Caco-2 (cell line): Measurements from ENCODE around the gene MTX1. TPM values are rescaled to one million over a fixed set of nuclear protein-coding genes. Genes with fewer than 3 reads are reported as not detected.

Experiments used
- BruUV-seq: library from RNA; stranded (reverse); fragments of 400-500 nt; replicated peaks from 2 replicates; lab custom pipeline; 2021; lab: Mats Ljungman, UMichigan
- CTCF ChIA-PET: fragments of 300-600 bp; sonication (Branson Sonifier 250); formaldehyde crosslinking; loops from one replicate; lab custom pipeline; 2022; ENCODE audit warnings: antibody characterized with exemption; lab: Charles Lee
- POLR2A ChIA-PET: fragments of 300-600 bp; sonication (Branson Sonifier 250); formaldehyde crosslinking; loops from one replicate; lab custom pipeline; 2022; ENCODE audit warnings: antibody characterized with exemption; lab: Charles Lee
- DNase-seq, 2 experiments: peaks; one replicate each; pipeline versions ENCODE4 v3.0.0 to v3.0.0-alpha.2; 2020 to 2022
- H3K27me3 ChIP-seq: replicated peaks from 2 replicates; pipeline ENCODE4 v1.6.0; 2011; ENCODE audit warnings: low read length; ENCODE audit not compliant: control insufficient read depth, insufficient read depth
- H3K36me3 ChIP-seq: 2 replicates; pipeline ENCODE4 v1.5.1; 2011; ENCODE audit warnings: low read length; ENCODE audit not compliant: control insufficient read depth, insufficient read depth
- H3K4me1 ChIP-seq: fragments of 250-450 bp; sonication (Bioruptor Pico); 2 replicates; pipeline ENCODE4 v1.5.1; 2020; ENCODE audit warnings: mild to moderate bottlenecking
- H3K4me3 ChIP-seq: 2 replicates; pipeline ENCODE4 v1.5.1; 2011; ENCODE audit warnings: low read depth, mild to moderate bottlenecking, control low read depth, low read length
- H3K9me3 ChIP-seq: fragments of 250-450 bp; sonication (Bioruptor Pico); 2 replicates; pipeline ENCODE4 v1.5.1; 2020; ENCODE audit warnings: mild to moderate bottlenecking, moderate library complexity
- H3K27ac Mint-ChIP-seq: one replicate; pipeline ENCODE4 v1.8.0; 2022; ENCODE audit warnings: mixed read lengths; ENCODE audit not compliant: unreplicated experiment
- H3K27me3 Mint-ChIP-seq: one replicate; pipeline ENCODE4 v1.8.0; 2022; ENCODE audit warnings: mixed read lengths; ENCODE audit not compliant: insufficient read depth, unreplicated experiment
- H3K36me3 Mint-ChIP-seq: one replicate; pipeline ENCODE4 v1.8.0; 2022; ENCODE audit warnings: mild to moderate bottlenecking, mixed read lengths; ENCODE audit not compliant: insufficient read depth, unreplicated experiment
- H3K4me1 Mint-ChIP-seq: one replicate; pipeline ENCODE4 v1.8.0; 2022; ENCODE audit warnings: low read depth, mixed read lengths; ENCODE audit not compliant: unreplicated experiment
- H3K4me3 Mint-ChIP-seq: one replicate; pipeline ENCODE4 v1.8.0; 2022; ENCODE audit warnings: mild to moderate bottlenecking, moderate library complexity, mixed read lengths; ENCODE audit not compliant: unreplicated experiment
- H3K9me3 Mint-ChIP-seq: one replicate; pipeline ENCODE4 v1.8.0; 2022; ENCODE audit warnings: mixed read lengths; ENCODE audit not compliant: unreplicated experiment
- intact Hi-C: fragments of 100-400 bp; cut with micrococcal nuclease; formaldehyde crosslinking; loops from one replicate; pipeline ENCODE4 v1.10.0; 2022; ENCODE audit not compliant: unreplicated experiment
- total RNA-seq: library from RNA; stranded (reverse); gene quantifications from 2 replicates; pipeline ENCODE4 v1.2.3, GENCODE V29; 2022
- TF ChIP-seq, protein P1 (sequence below), 2 experiments: fragments of 200-600 bp in 1 of 2; IDR thresholded peaks; 1 replicate in 1 of 2; 2 replicates in 1 of 2; pipeline versions ENCODE4 v1.5.1 to v1.8.0; 2011 to 2022; ENCODE audit warnings: antibody characterized with exemption in 1 of 2, control low read depth in 1 of 2, inconsistent platforms in 1 of 2, low read depth in 1 of 2, low read length in 1 of 2, mild to moderate bottlenecking in 1 of 2, moderate library complexity in 1 of 2; ENCODE audit not compliant: insufficient read depth in 1 of 2, severe bottlenecking in 1 of 2, unreplicated experiment in 1 of 2

The MTX1 gene
- total RNA-seq, 1 experiment from 2014 or later = 65.3 TPM

DNA sequence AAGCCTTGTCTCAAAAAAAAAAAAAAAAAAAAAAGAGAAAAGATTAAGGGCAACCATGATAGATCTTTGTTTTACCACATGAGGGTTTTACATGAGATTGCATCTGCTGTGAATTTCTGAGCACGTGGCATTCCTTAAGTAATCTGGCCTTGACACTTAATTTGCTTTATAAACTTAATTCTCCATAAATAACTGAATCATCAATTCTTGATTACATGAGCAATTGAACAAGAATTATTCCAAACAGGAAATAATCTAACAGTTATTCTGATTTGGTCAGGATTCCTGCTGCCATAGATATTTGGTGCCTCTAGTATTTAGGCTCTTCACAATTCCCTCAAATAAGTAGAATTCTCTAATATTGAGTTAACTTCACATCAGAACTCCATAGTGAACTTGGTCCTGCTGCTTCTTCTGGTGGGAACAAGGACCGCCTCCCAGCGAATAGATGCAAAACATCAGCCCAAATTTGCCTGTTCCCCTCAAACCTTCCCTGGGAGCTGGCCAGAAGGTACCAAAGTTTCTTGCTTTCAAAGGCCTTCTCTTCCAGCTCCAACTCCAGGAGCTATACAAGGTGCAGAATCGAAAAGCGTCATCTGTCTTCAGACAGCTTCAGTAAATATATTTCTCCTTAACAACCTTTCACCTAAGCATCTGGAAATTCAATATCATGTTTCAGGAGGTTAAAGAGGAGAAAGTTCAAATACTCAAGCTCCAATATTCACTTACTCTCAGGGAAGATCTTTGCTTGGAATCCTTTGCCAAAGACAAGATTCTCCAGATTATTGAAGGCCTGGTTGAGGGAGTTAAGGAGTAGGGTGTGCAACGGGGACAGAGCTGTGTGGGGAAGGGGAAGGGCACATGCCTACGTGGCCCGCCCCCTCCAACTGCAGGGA is 36.4 kb upstream of the MTX1 start:
- intact Hi-C loops = no loop called here
- POLR2A ChIA-PET = interaction anchor here (1.3 to 1.7 kb wide), 4 partner anchors 22 to 87 kb away, joined by 4 to 15 read pairs (median 7); partner anchors contain the start of gene MTX1
- peaks cover 20% of the 10 kb centered on the region; the same call in 1 of the 2 replicates for H3K4me1 ChIP-seq
- H3K27me3 Mint-ChIP-seq = no peaks in the 10 kb centered on the region
- CTCF ChIA-PET = interaction anchor here (0.6 to 2.1 kb wide), 18 partner anchors 8 to 121 kb away, joined by 3 to 77 read pairs (median 8); partner anchors contain the start of gene ADAM15
- H3K4me3 Mint-ChIP-seq = peak overlapping the region; percentile 98
- H3K9me3 ChIP-seq = no peaks in the 10 kb centered on the region
- H3K36me3 ChIP-seq = no peaks in the 10 kb centered on the region
- no peaks in the 10 kb centered on the region for H3K27me3 ChIP-seq
- peak overlapping the region; percentile 67 for H3K4me3 ChIP-seq
- no peaks in the 10 kb centered on the region for H3K9me3 Mint-ChIP-seq
- TF ChIP-seq, protein P1, sequence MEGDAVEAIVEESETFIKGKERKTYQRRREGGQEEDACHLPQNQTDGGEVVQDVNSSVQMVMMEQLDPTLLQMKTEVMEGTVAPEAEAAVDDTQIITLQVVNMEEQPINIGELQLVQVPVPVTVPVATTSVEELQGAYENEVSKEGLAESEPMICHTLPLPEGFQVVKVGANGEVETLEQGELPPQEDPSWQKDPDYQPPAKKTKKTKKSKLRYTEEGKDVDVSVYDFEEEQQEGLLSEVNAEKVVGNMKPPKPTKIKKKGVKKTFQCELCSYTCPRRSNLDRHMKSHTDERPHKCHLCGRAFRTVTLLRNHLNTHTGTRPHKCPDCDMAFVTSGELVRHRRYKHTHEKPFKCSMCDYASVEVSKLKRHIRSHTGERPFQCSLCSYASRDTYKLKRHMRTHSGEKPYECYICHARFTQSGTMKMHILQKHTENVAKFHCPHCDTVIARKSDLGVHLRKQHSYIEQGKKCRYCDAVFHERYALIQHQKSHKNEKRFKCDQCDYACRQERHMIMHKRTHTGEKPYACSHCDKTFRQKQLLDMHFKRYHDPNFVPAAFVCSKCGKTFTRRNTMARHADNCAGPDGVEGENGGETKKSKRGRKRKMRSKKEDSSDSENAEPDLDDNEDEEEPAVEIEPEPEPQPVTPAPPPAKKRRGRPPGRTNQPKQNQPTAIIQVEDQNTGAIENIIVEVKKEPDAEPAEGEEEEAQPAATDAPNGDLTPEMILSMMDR (IDR thresholded peaks at IDR 0.05; ENCODE audit: insufficient read depth in 1 of 2, low read depth in 1 of 2, low read length in 1 of 2, severe bottlenecking in 1 of 2, unreplicated experiment in 1 of 2) = no peak
- DNase-seq = no peak
- BruUV-seq = no TSS peak
- peaks cover 11% of the 10 kb centered on the region for H3K4me1 Mint-ChIP-seq
- peaks cover 26% of the 10 kb centered on the region for H3K36me3 Mint-ChIP-seq
- peak overlapping the region; percentile 91 for H3K27ac Mint-ChIP-seq

DNA sequence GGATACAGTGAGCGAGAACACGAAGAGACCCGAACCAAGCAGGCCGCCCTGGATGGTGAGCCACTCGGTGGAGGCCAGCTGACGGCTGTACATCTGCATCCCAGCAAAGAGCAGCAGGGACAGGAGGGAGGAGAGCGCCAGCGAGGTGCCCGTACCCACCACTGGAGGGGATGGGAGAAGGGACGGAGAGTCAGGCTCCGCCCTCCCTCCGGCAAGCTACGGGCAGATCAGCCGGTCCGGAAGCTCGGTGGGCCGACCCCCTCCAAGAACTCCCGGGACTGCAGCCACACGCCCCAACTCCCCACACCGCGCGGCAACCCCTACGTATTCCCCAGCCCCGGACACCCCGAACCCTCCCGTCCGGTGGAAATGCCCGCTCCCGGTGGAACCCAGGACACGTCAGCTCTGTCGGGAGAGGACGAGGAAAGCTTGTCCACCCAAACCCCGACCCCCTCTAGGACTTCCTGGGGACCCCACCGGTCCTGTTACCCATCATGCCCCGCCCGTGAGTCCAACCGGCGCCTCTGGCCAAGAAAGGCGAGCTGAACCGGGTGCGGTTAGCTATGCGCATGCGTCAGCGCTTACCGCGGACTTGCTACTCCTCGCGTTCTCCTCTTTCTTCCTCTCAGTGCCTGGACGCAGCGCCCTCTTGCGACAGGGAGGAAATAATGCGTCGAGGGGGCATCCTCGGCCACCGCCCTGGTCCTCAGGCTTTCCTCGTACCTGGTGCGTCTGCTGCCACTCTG is 35.6 kb upstream of the MTX1 start, which contains the start of gene KRTCAP2:
Gene KRTCAP2, minus strand, starts transcription at position 573 of the 746 bp plus-strand sequence. Its CDS starts 80 bp downstream, at position 493.
- no peaks in the 10 kb centered on the region for H3K27me3 Mint-ChIP-seq
- Histone ChIP-seq H3K9me3 (no peaks in the 10 kb centered on the region), H3K36me3 (no peaks in the 10 kb centered on the region), H3K4me1 (peaks cover 16% of the 10 kb centered on the region; the same call in 1 of the 2 replicates), H3K4me3 (peak within 1 kb of the TSS; percentile 67), H3K27me3 (no peaks in the 10 kb centered on the region)
- TF ChIP-seq, protein P1 (IDR thresholded peaks at IDR 0.05; ENCODE audit: insufficient read depth in 1 of 2, low read depth in 1 of 2, low read length in 1 of 2, severe bottlenecking in 1 of 2, unreplicated experiment in 1 of 2) = peak; percentile 81 to 93
- no peaks in the 10 kb centered on the region for H3K9me3 Mint-ChIP-seq
- peak within 1 kb of the TSS; percentile 98 for H3K4me3 Mint-ChIP-seq
- CTCF ChIA-PET = interaction anchor here (0.6 to 2.1 kb wide), 37 partner anchors 9 to 542 kb away, joined by 3 to 77 read pairs (median 5); partner anchors contain the start of genes ADAM15, CLK2 and DPM3
- H3K36me3 Mint-ChIP-seq = peaks cover 22% of the 10 kb centered on the region
- TSS peak; percentile 69 for BruUV-seq
- H3K4me1 Mint-ChIP-seq = peaks cover 11% of the 10 kb centered on the region
- intact Hi-C loops = loop anchor here (1.0 kb wide), 1 partner anchor 123 kb away; no protein-coding TSS in a partner anchor
- POLR2A ChIA-PET = interaction anchor here (1.0 to 1.7 kb wide), 5 partner anchors 21 to 88 kb away, joined by 4 to 15 read pairs (median 7); partner anchors contain the start of gene MTX1
- peak; percentile 94 to 96 for DNase-seq
- H3K27ac Mint-ChIP-seq = peak within 1 kb of the TSS; percentile 91
